Esophagus muscularis mucosa (tissue), 3 donors: ENCODE data around the gene ZBTB7B.

Experiments used
- POLR2A ChIP-seq: fragments of 450-650 bp; IDR thresholded peaks from one replicate; pipeline ENCODE4 v1.6.1; 2017; ENCODE audit warnings: antibody characterized with exemption, moderate library complexity, mild to moderate bottlenecking, low read depth
- POLR2AphosphoS5 ChIP-seq, 2 donors: sonication (generic); formaldehyde crosslinking; IDR thresholded peaks; one replicate each; pipeline ENCODE4 v1.6.1; 2017; ENCODE audit warnings: antibody characterized with exemption in 2 of 2
- TF ChIP-seq, protein P1 (sequence below), 3 experiments: fragments of 200-600 bp in 2 of 3; fragments of 450-650 bp in 1 of 3; sonication (generic) in 2 of 3; IDR thresholded peaks; one replicate each; pipeline ENCODE4 v1.5.1; 2017 to 2019; ENCODE audit warnings: antibody characterized with exemption in 3 of 3, mild to moderate bottlenecking in 2 of 3, moderate library complexity in 1 of 3

DNA sequence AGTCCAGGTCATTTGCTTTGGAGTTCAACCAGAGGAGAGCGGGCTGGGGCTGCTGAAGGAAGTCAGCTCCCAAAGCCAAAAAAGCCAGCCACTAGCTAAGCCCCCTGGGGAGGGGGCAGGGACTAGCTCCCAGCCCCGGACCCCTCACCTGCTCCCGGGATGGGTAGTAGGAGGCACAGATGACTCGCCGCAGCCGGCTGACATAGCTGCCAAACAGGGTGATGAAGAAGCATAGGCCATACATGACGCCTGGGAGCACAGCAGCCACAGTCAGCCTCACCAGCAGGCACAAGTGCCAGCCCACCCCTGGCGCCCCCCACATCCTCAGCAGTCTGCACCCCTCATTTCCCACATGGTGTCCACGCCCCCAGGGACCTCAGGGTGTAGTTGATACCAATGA lies 23.6 kb downstream of the ZBTB7B start:
- TF ChIP-seq, protein P1, sequence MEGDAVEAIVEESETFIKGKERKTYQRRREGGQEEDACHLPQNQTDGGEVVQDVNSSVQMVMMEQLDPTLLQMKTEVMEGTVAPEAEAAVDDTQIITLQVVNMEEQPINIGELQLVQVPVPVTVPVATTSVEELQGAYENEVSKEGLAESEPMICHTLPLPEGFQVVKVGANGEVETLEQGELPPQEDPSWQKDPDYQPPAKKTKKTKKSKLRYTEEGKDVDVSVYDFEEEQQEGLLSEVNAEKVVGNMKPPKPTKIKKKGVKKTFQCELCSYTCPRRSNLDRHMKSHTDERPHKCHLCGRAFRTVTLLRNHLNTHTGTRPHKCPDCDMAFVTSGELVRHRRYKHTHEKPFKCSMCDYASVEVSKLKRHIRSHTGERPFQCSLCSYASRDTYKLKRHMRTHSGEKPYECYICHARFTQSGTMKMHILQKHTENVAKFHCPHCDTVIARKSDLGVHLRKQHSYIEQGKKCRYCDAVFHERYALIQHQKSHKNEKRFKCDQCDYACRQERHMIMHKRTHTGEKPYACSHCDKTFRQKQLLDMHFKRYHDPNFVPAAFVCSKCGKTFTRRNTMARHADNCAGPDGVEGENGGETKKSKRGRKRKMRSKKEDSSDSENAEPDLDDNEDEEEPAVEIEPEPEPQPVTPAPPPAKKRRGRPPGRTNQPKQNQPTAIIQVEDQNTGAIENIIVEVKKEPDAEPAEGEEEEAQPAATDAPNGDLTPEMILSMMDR (IDR thresholded peaks at IDR 0.05) = no peak
- TF ChIP-seq POLR2AphosphoS5 (IDR thresholded peaks at IDR 0.05) (no peak), POLR2A (no peak)
